WTC11 (cell line): ENCODE results near the gene UBXN2A. TPM values are rescaled to one million over a fixed set of nuclear protein-coding genes. Genes with fewer than 3 reads are reported as not detected.

ENCODE experiments used
- ATAC-seq: fragments of 200-7000 bp; cut with Tn5 transposase; 2 replicates; pipeline ENCODE4 v1.10.0; 2021; ENCODE audit warnings: mild to moderate bottlenecking, moderate library complexity
- CTCF ChIA-PET: fragments of 300-600 bp; sonication (Branson Sonifier 250); formaldehyde crosslinking; loops from one replicate; lab custom pipeline; 2021; ENCODE audit warnings: antibody characterized with exemption; lab: Charles Lee
- POLR2A ChIA-PET: fragments of 350-600 bp; sonication (Branson Sonifier 250); formaldehyde crosslinking; loops from one replicate; lab custom pipeline; 2021; ENCODE audit warnings: antibody characterized with exemption; lab: Charles Lee
- DNase-seq: peaks from one replicate; pipeline ENCODE4 v3.0.0; 2021; ENCODE audit warnings: low spot score
- H3K27ac Mint-ChIP-seq: 2 replicates; pipeline ENCODE4 v1.8.0; 2021; ENCODE audit warnings: mixed read lengths
- H3K27me3 Mint-ChIP-seq: 2 replicates; pipeline ENCODE4 v1.8.0; 2021; ENCODE audit warnings: low read depth, mild to moderate bottlenecking, moderate library complexity, mixed read lengths
- H3K36me3 Mint-ChIP-seq: 2 replicates; pipeline ENCODE4 v1.8.0; 2021; ENCODE audit warnings: mixed read lengths
- H3K4me1 Mint-ChIP-seq: 2 replicates; pipeline ENCODE4 v1.8.0; 2022; ENCODE audit warnings: mixed read lengths
- H3K4me3 Mint-ChIP-seq: 2 replicates; pipeline ENCODE4 v1.8.0; 2021; ENCODE audit warnings: mild to moderate bottlenecking, moderate library complexity, mixed read lengths
- H3K9me3 Mint-ChIP-seq: 2 replicates; pipeline ENCODE4 v1.8.0; 2021; ENCODE audit warnings: mixed read lengths
- CREB1 ChIP-seq: sonication (generic); formaldehyde crosslinking; IDR thresholded peaks from 2 replicates; pipeline ENCODE4 v1.8.0; 2023; ENCODE audit warnings: mild to moderate bottlenecking, missing genetic modification reagents
- CREM ChIP-seq: sonication (generic); formaldehyde crosslinking; IDR thresholded peaks from 2 replicates; pipeline ENCODE4 v1.8.1; 2022; ENCODE audit warnings: mild to moderate bottlenecking, missing genetic modification reagents, moderate library complexity
- EMX1 ChIP-seq: fragments of 250-450 bp; sonication (Bioruptor Pico); IDR thresholded peaks from 2 replicates; pipeline ENCODE4 v1.8.0; 2021; ENCODE audit warnings: mild to moderate bottlenecking
- FOXJ3 ChIP-seq: sonication (generic); formaldehyde crosslinking; IDR thresholded peaks from 2 replicates; pipeline ENCODE4 v1.9.0; 2021; ENCODE audit warnings: missing genetic modification reagents, mild to moderate bottlenecking, borderline replicate concordance
- FOXP1 ChIP-seq: sonication (generic); formaldehyde crosslinking; IDR thresholded peaks from 2 replicates; pipeline ENCODE4 v1.8.0; 2022; ENCODE audit warnings: missing genetic modification reagents, mild to moderate bottlenecking, moderate library complexity, borderline replicate concordance
- GRHL2 ChIP-seq: fragments of 250-450 bp; sonication (Bioruptor Pico); IDR thresholded peaks from 2 replicates; pipeline ENCODE4 v1.8.0; 2022; ENCODE audit warnings: mild to moderate bottlenecking, moderate library complexity; ENCODE audit not compliant: insufficient replicate concordance, severe bottlenecking
- JUN ChIP-seq: sonication (generic); formaldehyde crosslinking; IDR thresholded peaks from 2 replicates; pipeline ENCODE4 v1.8.0; 2023; ENCODE audit warnings: mild to moderate bottlenecking, missing genetic modification reagents
- MXD4 ChIP-seq: fragments of 250-450 bp; sonication (Bioruptor Pico); IDR thresholded peaks from 2 replicates; pipeline ENCODE4 v1.8.0; 2021; ENCODE audit warnings: mild to moderate bottlenecking, moderate library complexity, borderline replicate concordance
- NR2C2 ChIP-seq: sonication (generic); formaldehyde crosslinking; IDR thresholded peaks from 2 replicates; pipeline ENCODE4 v1.8.0; 2022; ENCODE audit warnings: mild to moderate bottlenecking, missing genetic modification reagents
- SP1 ChIP-seq: sonication (generic); formaldehyde crosslinking; conservative IDR thresholded peaks from 2 replicates; pipeline ENCODE4 v1.8.1; 2022; ENCODE audit warnings: missing genetic modification reagents
- TEAD4 ChIP-seq: sonication (generic); formaldehyde crosslinking; IDR thresholded peaks from 2 replicates; pipeline ENCODE4 v1.8.0; 2022; ENCODE audit warnings: mild to moderate bottlenecking, missing genetic modification reagents
- ZNF219 ChIP-seq: sonication (generic); formaldehyde crosslinking; IDR thresholded peaks from 2 replicates; pipeline ENCODE4 v1.8.0; 2023; ENCODE audit warnings: missing genetic modification reagents, mild to moderate bottlenecking, borderline replicate concordance
- ZNF232 ChIP-seq: sonication (generic); formaldehyde crosslinking; IDR thresholded peaks from 2 replicates; pipeline ENCODE4 v1.8.0; 2022; ENCODE audit warnings: mild to moderate bottlenecking, missing genetic modification reagents
- ZNF396 ChIP-seq: fragments of 250-450 bp; sonication (Bioruptor Pico); IDR thresholded peaks from 2 replicates; pipeline ENCODE4 v1.8.0; 2021; ENCODE audit warnings: mild to moderate bottlenecking, moderate library complexity, borderline replicate concordance
- total RNA-seq: library from RNA; stranded (reverse); gene quantifications from 3 replicates; pipeline ENCODE4 v1.2.3, GENCODE V29; 2021
- TF ChIP-seq, protein P1 (sequence below): sonication (generic); formaldehyde crosslinking; IDR thresholded peaks from 2 replicates; pipeline ENCODE4 v1.8.1; 2022; ENCODE audit warnings: mild to moderate bottlenecking, missing genetic modification reagents, moderate library complexity, borderline replicate concordance
- TF ChIP-seq, protein P2 (sequence below): sonication (generic); formaldehyde crosslinking; IDR thresholded peaks from 2 replicates; pipeline ENCODE4 v1.8.0; 2022; ENCODE audit warnings: mild to moderate bottlenecking, missing genetic modification reagents
- TF ChIP-seq, protein P3 (sequence below): fragments of 250-450 bp; sonication (Bioruptor Pico); IDR thresholded peaks from 2 replicates; pipeline ENCODE4 v1.9.0; 2021; ENCODE audit warnings: moderate library complexity, mild to moderate bottlenecking, inconsistent platforms, borderline replicate concordance
- TF ChIP-seq, protein P4 (sequence below): fragments of 250-450 bp; sonication (Bioruptor Pico); IDR thresholded peaks from 2 replicates; pipeline ENCODE4 v1.8.0; 2021; ENCODE audit warnings: mild to moderate bottlenecking
- TF ChIP-seq, protein P5 (sequence below): fragments of 250-450 bp; sonication (Bioruptor Pico); IDR thresholded peaks from 2 replicates; pipeline ENCODE4 v1.9.0; 2021; ENCODE audit warnings: mild to moderate bottlenecking, borderline replicate concordance
- TF ChIP-seq, protein P6 (sequence below): fragments of 250-450 bp; sonication (Bioruptor Pico); IDR thresholded peaks from 2 replicates; pipeline ENCODE4 v1.9.0; 2021; ENCODE audit warnings: mild to moderate bottlenecking
- TF ChIP-seq, protein P7 (sequence below): sonication (generic); formaldehyde crosslinking; IDR thresholded peaks from 2 replicates; pipeline ENCODE4 v1.8.1; 2022; ENCODE audit warnings: missing genetic modification reagents, borderline replicate concordance
- TF ChIP-seq, protein P8 (sequence below): fragments of 250-450 bp; sonication (Bioruptor Pico); IDR thresholded peaks from 2 replicates; pipeline ENCODE4 v1.9.0; 2021; ENCODE audit warnings: mild to moderate bottlenecking

UBXN2A gene
- total RNA-seq, 1 experiment from 2014 or later = 16.8 TPM

DNA sequence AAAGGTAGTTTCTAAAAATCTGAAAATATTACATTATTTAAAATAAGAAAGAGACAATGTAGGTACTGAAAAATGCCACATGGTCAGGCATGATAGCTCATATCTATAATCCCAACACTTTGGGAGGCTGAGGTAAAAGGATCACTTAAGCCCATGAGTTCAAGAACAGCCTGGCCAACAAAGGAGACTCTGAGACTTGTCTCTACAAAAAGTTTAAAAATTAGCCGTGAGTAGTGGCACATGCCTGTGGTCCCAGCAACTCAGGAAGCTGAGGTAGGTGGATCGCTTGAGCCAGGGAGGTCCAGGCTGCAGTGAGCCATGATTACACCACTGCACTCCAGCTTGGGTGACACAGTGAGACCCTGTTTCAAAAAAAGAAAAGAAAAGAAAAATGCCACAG is 35.1 kb upstream of the UBXN2A start:
- ChIA-PET POLR2A (no interaction called here), CTCF (no interaction called here)
- Mint-ChIP-seq H3K4me3 (no peak overlapping the region), H3K4me1 (peaks cover 15% of the 10 kb centered on the region; the same call in 1 of the 2 replicates), H3K27ac (no peak overlapping the region), H3K36me3 (peaks cover 2% of the 10 kb centered on the region; the same call in 1 of the 2 replicates), H3K9me3 (no peaks in the 10 kb centered on the region), H3K27me3 (no peaks in the 10 kb centered on the region)
- DNase-seq = no peak
- TF ChIP-seq, protein P1, sequence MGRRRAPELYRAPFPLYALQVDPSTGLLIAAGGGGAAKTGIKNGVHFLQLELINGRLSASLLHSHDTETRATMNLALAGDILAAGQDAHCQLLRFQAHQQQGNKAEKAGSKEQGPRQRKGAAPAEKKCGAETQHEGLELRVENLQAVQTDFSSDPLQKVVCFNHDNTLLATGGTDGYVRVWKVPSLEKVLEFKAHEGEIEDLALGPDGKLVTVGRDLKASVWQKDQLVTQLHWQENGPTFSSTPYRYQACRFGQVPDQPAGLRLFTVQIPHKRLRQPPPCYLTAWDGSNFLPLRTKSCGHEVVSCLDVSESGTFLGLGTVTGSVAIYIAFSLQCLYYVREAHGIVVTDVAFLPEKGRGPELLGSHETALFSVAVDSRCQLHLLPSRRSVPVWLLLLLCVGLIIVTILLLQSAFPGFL (CRISPR knock-in tag) = no peak
- TF ChIP-seq ZNF232 (CRISPR knock-in tag) = no peak
- no peak for TF ChIP-seq EMX1 (CRISPR knock-in tag)
- TF ChIP-seq GRHL2 (CRISPR knock-in tag) = no peak
- TF ChIP-seq, protein P2, sequence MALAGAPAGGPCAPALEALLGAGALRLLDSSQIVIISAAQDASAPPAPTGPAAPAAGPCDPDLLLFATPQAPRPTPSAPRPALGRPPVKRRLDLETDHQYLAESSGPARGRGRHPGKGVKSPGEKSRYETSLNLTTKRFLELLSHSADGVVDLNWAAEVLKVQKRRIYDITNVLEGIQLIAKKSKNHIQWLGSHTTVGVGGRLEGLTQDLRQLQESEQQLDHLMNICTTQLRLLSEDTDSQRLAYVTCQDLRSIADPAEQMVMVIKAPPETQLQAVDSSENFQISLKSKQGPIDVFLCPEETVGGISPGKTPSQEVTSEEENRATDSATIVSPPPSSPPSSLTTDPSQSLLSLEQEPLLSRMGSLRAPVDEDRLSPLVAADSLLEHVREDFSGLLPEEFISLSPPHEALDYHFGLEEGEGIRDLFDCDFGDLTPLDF (CRISPR knock-in tag) = no peak
- TF ChIP-seq, protein P3, sequence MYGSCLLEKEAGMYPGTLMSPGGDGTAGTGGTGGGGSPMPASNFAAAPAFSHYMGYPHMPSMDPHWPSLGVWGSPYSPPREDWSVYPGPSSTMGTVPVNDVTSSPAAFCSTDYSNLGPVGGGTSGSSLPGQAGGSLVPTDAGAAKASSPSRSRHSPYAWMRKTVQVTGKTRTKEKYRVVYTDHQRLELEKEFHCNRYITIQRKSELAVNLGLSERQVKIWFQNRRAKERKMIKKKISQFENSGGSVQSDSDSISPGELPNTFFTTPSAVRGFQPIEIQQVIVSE (CRISPR knock-in tag) = no peak
- TF ChIP-seq CREM (CRISPR knock-in tag) = no peak
- no peak for TF ChIP-seq TEAD4 (CRISPR knock-in tag)
- TF ChIP-seq CREB1 = no peak
- TF ChIP-seq, protein P4, sequence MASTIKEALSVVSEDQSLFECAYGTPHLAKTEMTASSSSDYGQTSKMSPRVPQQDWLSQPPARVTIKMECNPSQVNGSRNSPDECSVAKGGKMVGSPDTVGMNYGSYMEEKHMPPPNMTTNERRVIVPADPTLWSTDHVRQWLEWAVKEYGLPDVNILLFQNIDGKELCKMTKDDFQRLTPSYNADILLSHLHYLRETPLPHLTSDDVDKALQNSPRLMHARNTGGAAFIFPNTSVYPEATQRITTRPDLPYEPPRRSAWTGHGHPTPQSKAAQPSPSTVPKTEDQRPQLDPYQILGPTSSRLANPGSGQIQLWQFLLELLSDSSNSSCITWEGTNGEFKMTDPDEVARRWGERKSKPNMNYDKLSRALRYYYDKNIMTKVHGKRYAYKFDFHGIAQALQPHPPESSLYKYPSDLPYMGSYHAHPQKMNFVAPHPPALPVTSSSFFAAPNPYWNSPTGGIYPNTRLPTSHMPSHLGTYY (CRISPR knock-in tag) = no peak
- no peak for TF ChIP-seq FOXP1 (CRISPR knock-in tag)
- TF ChIP-seq, protein P5, sequence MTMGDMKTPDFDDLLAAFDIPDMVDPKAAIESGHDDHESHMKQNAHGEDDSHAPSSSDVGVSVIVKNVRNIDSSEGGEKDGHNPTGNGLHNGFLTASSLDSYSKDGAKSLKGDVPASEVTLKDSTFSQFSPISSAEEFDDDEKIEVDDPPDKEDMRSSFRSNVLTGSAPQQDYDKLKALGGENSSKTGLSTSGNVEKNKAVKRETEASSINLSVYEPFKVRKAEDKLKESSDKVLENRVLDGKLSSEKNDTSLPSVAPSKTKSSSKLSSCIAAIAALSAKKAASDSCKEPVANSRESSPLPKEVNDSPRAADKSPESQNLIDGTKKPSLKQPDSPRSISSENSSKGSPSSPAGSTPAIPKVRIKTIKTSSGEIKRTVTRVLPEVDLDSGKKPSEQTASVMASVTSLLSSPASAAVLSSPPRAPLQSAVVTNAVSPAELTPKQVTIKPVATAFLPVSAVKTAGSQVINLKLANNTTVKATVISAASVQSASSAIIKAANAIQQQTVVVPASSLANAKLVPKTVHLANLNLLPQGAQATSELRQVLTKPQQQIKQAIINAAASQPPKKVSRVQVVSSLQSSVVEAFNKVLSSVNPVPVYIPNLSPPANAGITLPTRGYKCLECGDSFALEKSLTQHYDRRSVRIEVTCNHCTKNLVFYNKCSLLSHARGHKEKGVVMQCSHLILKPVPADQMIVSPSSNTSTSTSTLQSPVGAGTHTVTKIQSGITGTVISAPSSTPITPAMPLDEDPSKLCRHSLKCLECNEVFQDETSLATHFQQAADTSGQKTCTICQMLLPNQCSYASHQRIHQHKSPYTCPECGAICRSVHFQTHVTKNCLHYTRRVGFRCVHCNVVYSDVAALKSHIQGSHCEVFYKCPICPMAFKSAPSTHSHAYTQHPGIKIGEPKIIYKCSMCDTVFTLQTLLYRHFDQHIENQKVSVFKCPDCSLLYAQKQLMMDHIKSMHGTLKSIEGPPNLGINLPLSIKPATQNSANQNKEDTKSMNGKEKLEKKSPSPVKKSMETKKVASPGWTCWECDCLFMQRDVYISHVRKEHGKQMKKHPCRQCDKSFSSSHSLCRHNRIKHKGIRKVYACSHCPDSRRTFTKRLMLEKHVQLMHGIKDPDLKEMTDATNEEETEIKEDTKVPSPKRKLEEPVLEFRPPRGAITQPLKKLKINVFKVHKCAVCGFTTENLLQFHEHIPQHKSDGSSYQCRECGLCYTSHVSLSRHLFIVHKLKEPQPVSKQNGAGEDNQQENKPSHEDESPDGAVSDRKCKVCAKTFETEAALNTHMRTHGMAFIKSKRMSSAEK (CRISPR knock-in tag) = no peak
- no peak for TF ChIP-seq ZNF396 (CRISPR knock-in tag)
- TF ChIP-seq, protein P6, sequence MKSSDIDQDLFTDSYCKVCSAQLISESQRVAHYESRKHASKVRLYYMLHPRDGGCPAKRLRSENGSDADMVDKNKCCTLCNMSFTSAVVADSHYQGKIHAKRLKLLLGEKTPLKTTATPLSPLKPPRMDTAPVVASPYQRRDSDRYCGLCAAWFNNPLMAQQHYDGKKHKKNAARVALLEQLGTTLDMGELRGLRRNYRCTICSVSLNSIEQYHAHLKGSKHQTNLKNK (CRISPR knock-in tag) = no peak
- TF ChIP-seq FOXJ3 = no peak
- no peak for TF ChIP-seq NR2C2
- no peak for ATAC-seq

DNA sequence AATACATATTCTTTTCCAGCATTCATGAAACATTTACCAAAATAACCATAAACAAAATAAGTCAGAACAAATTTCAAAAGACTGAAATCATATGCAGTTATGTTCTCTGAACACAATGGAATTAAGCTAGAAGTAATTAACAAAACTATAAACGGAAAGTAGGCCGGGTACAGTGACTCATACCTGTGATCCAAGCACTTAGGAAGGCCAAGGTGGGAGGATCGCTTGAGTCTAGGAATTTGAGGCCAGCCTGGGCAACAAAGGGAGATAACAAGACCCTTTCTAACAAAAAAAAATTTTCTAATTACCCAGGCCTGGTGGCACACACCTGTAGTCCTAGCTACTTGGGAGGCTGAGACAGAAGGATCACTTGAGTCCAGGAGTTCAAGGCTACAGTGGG is 28.2 kb upstream of the UBXN2A start:
- no peak for DNase-seq
- H3K4me1 Mint-ChIP-seq = peaks cover 14% of the 10 kb centered on the region
- CTCF ChIA-PET = interaction anchor here (1.5 kb wide), 1 partner anchor 87 kb away, joined by 3 read pairs; no protein-coding TSS in a partner anchor
- H3K4me3 Mint-ChIP-seq = no peak overlapping the region
- no peaks in the 10 kb centered on the region for H3K27me3 Mint-ChIP-seq
- no peak overlapping the region for H3K27ac Mint-ChIP-seq
- no peaks in the 10 kb centered on the region for H3K9me3 Mint-ChIP-seq
- no peak for ATAC-seq
- POLR2A ChIA-PET = interaction anchor here (0.6 kb wide), 1 partner anchor 32 kb away, joined by 6 read pairs; no protein-coding TSS in a partner anchor
- 0 out of 2 replicates have a peak, but pooled peaks cover 2% of the 10 kb centered on the region for H3K36me3 Mint-ChIP-seq
- no peak for TF ChIP-seq MXD4 (CRISPR knock-in tag)
- TF ChIP-seq, protein P7, sequence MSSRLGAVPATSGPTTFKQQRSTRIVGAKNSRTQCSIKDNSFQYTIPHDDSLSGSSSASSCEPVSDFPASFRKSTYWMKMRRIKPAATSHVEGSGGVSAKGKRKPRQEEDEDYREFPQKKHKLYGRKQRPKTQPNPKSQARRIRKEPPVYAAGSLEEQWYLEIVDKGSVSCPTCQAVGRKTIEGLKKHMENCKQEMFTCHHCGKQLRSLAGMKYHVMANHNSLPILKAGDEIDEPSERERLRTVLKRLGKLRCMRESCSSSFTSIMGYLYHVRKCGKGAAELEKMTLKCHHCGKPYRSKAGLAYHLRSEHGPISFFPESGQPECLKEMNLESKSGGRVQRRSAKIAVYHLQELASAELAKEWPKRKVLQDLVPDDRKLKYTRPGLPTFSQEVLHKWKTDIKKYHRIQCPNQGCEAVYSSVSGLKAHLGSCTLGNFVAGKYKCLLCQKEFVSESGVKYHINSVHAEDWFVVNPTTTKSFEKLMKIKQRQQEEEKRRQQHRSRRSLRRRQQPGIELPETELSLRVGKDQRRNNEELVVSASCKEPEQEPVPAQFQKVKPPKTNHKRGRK = no peak
- no peak for TF ChIP-seq JUN (CRISPR knock-in tag)
- no peak for TF ChIP-seq EMX1 (CRISPR knock-in tag)
- TF ChIP-seq ZNF219 (CRISPR knock-in tag) = no peak
- TF ChIP-seq FOXJ3 = no peak
- TF ChIP-seq ZNF396 (CRISPR knock-in tag) = no peak
- TF ChIP-seq, protein P8, sequence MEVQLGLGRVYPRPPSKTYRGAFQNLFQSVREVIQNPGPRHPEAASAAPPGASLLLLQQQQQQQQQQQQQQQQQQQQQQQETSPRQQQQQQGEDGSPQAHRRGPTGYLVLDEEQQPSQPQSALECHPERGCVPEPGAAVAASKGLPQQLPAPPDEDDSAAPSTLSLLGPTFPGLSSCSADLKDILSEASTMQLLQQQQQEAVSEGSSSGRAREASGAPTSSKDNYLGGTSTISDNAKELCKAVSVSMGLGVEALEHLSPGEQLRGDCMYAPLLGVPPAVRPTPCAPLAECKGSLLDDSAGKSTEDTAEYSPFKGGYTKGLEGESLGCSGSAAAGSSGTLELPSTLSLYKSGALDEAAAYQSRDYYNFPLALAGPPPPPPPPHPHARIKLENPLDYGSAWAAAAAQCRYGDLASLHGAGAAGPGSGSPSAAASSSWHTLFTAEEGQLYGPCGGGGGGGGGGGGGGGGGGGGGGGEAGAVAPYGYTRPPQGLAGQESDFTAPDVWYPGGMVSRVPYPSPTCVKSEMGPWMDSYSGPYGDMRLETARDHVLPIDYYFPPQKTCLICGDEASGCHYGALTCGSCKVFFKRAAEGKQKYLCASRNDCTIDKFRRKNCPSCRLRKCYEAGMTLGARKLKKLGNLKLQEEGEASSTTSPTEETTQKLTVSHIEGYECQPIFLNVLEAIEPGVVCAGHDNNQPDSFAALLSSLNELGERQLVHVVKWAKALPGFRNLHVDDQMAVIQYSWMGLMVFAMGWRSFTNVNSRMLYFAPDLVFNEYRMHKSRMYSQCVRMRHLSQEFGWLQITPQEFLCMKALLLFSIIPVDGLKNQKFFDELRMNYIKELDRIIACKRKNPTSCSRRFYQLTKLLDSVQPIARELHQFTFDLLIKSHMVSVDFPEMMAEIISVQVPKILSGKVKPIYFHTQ (CRISPR knock-in tag) = no peak
- no peak for TF ChIP-seq SP1 (CRISPR knock-in tag)
